ENCODE results near the gene RAB4A. TPM values are rescaled to one million over a fixed set of nuclear protein-coding genes. Genes with fewer than 3 reads are reported as not detected.

Gene RAB4A
- polyA plus RNA-seq, 3 donors: 22.3 to 34.8 (median 34.5) TPM

GRCh38 chr1:229231754-229232119, 39.2 kb upstream of the RAB4A start:
- H3K27me3 Mint-ChIP-seq (ENCODE audit: low read depth in 3 of 3): peaks cover 2 to 14% (median 4%) of the 10 kb centered on the region in 3 donors
- Histone ChIP-seq H3K4me2 (replicated peaks; ENCODE audit: extremely low read depth, low read length, poor library complexity, severe bottlenecking) (no peak overlapping the region), H3K79me2 (ENCODE audit: insufficient read depth, low read length) (no peaks in the 10 kb centered on the region), H3K27me3 (ENCODE audit: control insufficient read depth in 2 of 2, insufficient read depth in 2 of 2, low read length in 2 of 2) (no peaks in the 10 kb centered on the region), H3K9ac (ENCODE audit: insufficient read depth, low read length, poor library complexity, severe bottlenecking) (no peak overlapping the region), H2AFZ (ENCODE audit: insufficient read depth, low read depth, low read length, poor library complexity, severe bottlenecking) (no peak overlapping the region), H3K9me3 (replicated peaks in 1 of 2; ENCODE audit: control insufficient read depth in 1 of 2, insufficient read depth in 1 of 2, low read length in 2 of 2) (no peaks in the 10 kb centered on the region), H3K27ac (ENCODE audit: low read depth in 1 of 2, low read length in 2 of 2) (no peak overlapping the region), H3K4me1 (ENCODE audit: control insufficient read depth in 1 of 2, insufficient read depth in 2 of 2, low read length in 2 of 2) (peaks cover 24 to 30% of the 10 kb centered on the region in 2 donors), H4K20me1 (ENCODE audit: insufficient read depth, low read length) (no peaks in the 10 kb centered on the region), H3K4me3 (replicated peaks in 1 of 3; ENCODE audit: low read depth in 2 of 3, low read length in 3 of 3) (no peak overlapping the region), H3K36me3 (replicated peaks in 1 of 2; ENCODE audit: control insufficient read depth in 1 of 2, insufficient read depth in 2 of 2, low read length in 2 of 2) (no peaks in the 10 kb centered on the region)
- intact Hi-C loops (cut with micrococcal nuclease): no loop called here
- no peak for TF ChIP-seq CTCF (IDR thresholded peaks at IDR 0.05)
- no peak for DNase-seq
- no peaks in the 10 kb centered on the region for H3K36me3 Mint-ChIP-seq
- no CpG with 5 or more reads among the region's 3 CpGs for WGBS (ENCODE audit: insufficient coverage)
- H3K4me1 Mint-ChIP-seq: peaks cover 37% of the 10 kb centered on the region
- no peak overlapping the region for H3K27ac Mint-ChIP-seq
- no peaks in the 10 kb centered on the region for H3K9me3 Mint-ChIP-seq
- H3K4me3 Mint-ChIP-seq: no peak overlapping the region

- no peaks in the 10 kb centered on the region for H3K36me3 Mint-ChIP-seq
- no peak overlapping the region for H2AFZ ChIP-seq (ENCODE audit: insufficient read depth, low read depth, low read length, poor library complexity, severe bottlenecking)
- H3K4me1 ChIP-seq (ENCODE audit: control insufficient read depth in 1 of 2, insufficient read depth in 2 of 2, low read length in 2 of 2): peaks cover 10 to 12% of the 10 kb centered on the region in 2 donors
- H3K79me2 ChIP-seq (ENCODE audit: insufficient read depth, low read length): no peaks in the 10 kb centered on the region
- H3K9me3 ChIP-seq (replicated peaks in 1 of 2; ENCODE audit: control insufficient read depth in 1 of 2, insufficient read depth in 1 of 2, low read length in 2 of 2): no peaks in the 10 kb centered on the region
- peaks cover 2 to 11% (median 3%) of the 10 kb centered on the region in 3 donors for H3K27me3 Mint-ChIP-seq (ENCODE audit: low read depth in 3 of 3)
- H3K27me3 ChIP-seq (ENCODE audit: control insufficient read depth in 2 of 2, insufficient read depth in 2 of 2, low read length in 2 of 2): no peaks in the 10 kb centered on the region
- no peaks in the 10 kb centered on the region for H4K20me1 ChIP-seq (ENCODE audit: insufficient read depth, low read length)
- 100% methylated on average over 3 of the region's 13 CpGs for WGBS (ENCODE audit: insufficient coverage)
- DNase-seq: no peak
- TF ChIP-seq CTCF (IDR thresholded peaks at IDR 0.05): no peak
- H3K9ac ChIP-seq (ENCODE audit: insufficient read depth, low read length, poor library complexity, severe bottlenecking): no peak overlapping the region
- no peak overlapping the region for H3K27ac ChIP-seq (ENCODE audit: low read depth in 1 of 2, low read length in 2 of 2)
- no peak overlapping the region for H3K4me3 Mint-ChIP-seq
- H3K36me3 ChIP-seq (replicated peaks in 1 of 2; ENCODE audit: control insufficient read depth in 1 of 2, insufficient read depth in 2 of 2, low read length in 2 of 2): no peaks in the 10 kb centered on the region
- H3K9me3 Mint-ChIP-seq: peaks cover 0 to 2% (median 0%) of the 10 kb centered on the region in 7 donors
- intact Hi-C loops (cut with micrococcal nuclease): no loop called here
- peak overlapping the region in 1 of 7 donors; percentile 68 for H3K27ac Mint-ChIP-seq
- no peak overlapping the region for H3K4me3 ChIP-seq (replicated peaks in 1 of 3; ENCODE audit: low read depth in 2 of 3, low read length in 3 of 3)
- H3K4me2 ChIP-seq (replicated peaks; ENCODE audit: extremely low read depth, low read length, poor library complexity, severe bottlenecking): no peak overlapping the region
- peaks cover 20% of the 10 kb centered on the region for H3K4me1 Mint-ChIP-seq
Observed at GRCh38 chr1:229234870-229235472, 35.9 kb upstream of the RAB4A start.

Measured in CD14-positive monocyte (primary cell).